B cell (primary cell): Measurements from ENCODE around the gene LIN9. TPM values are rescaled to one million over a fixed set of nuclear protein-coding genes. Genes with fewer than 3 reads are reported as not detected.

Experiments used
- ATAC-seq: fragments of 200-7000 bp; cut with Tn5 transposase; one replicate; pipeline ENCODE4 v1.10.0; 2021; ENCODE audit warnings: low read depth, mild to moderate bottlenecking, moderate number of reproducible peaks, moderate library complexity
- CTCF ChIA-PET: fragments of 350-600 bp; sonication (Branson Sonifier 250); formaldehyde crosslinking; loops from one replicate; lab custom pipeline; 2021; ENCODE audit warnings: antibody characterized with exemption, inconsistent platforms; lab: Charles Lee
- POLR2A ChIA-PET: fragments of 350-600 bp; sonication (Branson Sonifier 250); formaldehyde crosslinking; loops from one replicate; lab custom pipeline; 2021; ENCODE audit warnings: antibody characterized with exemption; lab: Charles Lee
- DNase-seq: peaks from one replicate; pipeline ENCODE4 v3.0.0; 2013
- H2AFZ ChIP-seq: 2 replicates; pipeline ENCODE4 v1.6.1; 2012; ENCODE audit warnings: mild to moderate bottlenecking, low read depth, low read length; ENCODE audit not compliant: insufficient read depth, poor library complexity, severe bottlenecking
- H3K27ac ChIP-seq, 2 donors: 1 replicate in 1 of 2; 2 replicates in 1 of 2; pipeline ENCODE4 v1.5.1; 2012 to 2013; ENCODE audit warnings: low read length in 2 of 2, mild to moderate bottlenecking in 2 of 2, moderate library complexity in 1 of 2
- H3K27me3 ChIP-seq, 4 experiments: fragments of 200-600 bp in 1 of 4; sonication (generic) in 1 of 4; replicated peaks in 1 of 4; 1 replicate in 2 of 4; 2 replicates in 2 of 4; pipeline versions ENCODE4 v1.6.1 to v1.7.0; 2013 to 2016; ENCODE audit warnings: low read length in 3 of 4, mild to moderate bottlenecking in 2 of 4, mixed read lengths in 1 of 4, moderate library complexity in 1 of 4; ENCODE audit not compliant: insufficient read depth in 4 of 4, control insufficient read depth in 3 of 4; ENCODE audit errors: control extremely low read depth in 1 of 4
- H3K36me3 ChIP-seq, 2 experiments: replicated peaks in 1 of 2; 1 replicate in 1 of 2; 2 replicates in 1 of 2; pipeline versions ENCODE4 v1.6.1 to v1.7.1; 2013; ENCODE audit warnings: low read length in 1 of 2; ENCODE audit not compliant: insufficient read depth in 2 of 2, control insufficient read depth in 1 of 2; ENCODE audit errors: control extremely low read depth in 1 of 2, extremely low read depth in 1 of 2
- H3K4me1 ChIP-seq, 2 donors: fragments of 200-600 bp in 1 of 2; sonication (generic) in 1 of 2; 1 replicate in 1 of 2; 2 replicates in 1 of 2; pipeline versions ENCODE4 v1.5.1 to v1.6.1; 2013 to 2017; ENCODE audit warnings: low read length in 2 of 2; ENCODE audit not compliant: control insufficient read depth in 2 of 2, insufficient read depth in 2 of 2
- H3K4me2 ChIP-seq: replicated peaks from 2 replicates; pipeline ENCODE3; 2012; ENCODE audit warnings: mild to moderate bottlenecking, low read depth, low read length; ENCODE audit not compliant: poor library complexity, severe bottlenecking
- H3K4me3 ChIP-seq, 5 experiments: fragments of 200-600 bp in 1 of 5; sonication (generic) in 1 of 5; 1 replicate in 3 of 5; 2 replicates in 2 of 5; pipeline versions ENCODE4 v1.5.1 to v1.7.0; 2011 to 2016; ENCODE audit warnings: low read length in 4 of 5, mild to moderate bottlenecking in 4 of 5, low read depth in 2 of 5, control low read depth in 1 of 5, moderate library complexity in 1 of 5; ENCODE audit not compliant: insufficient read depth in 1 of 5; ENCODE audit errors: control extremely low read depth in 1 of 5, extremely low read depth in 1 of 5
- H3K79me2 ChIP-seq: fragments of 200-600 bp; sonication (generic); one replicate; pipeline ENCODE4 v1.6.0; 2016; ENCODE audit warnings: low read length; ENCODE audit not compliant: control insufficient read depth, insufficient read depth
- H3K9ac ChIP-seq: fragments of 200-600 bp; sonication (generic); 2 replicates; pipeline ENCODE4 v1.6.1; 2017; ENCODE audit warnings: mild to moderate bottlenecking, low read length, moderate library complexity
- H3K9me3 ChIP-seq, 3 donors: one replicate each; pipeline versions ENCODE4 v1.6.1 to v1.7.1; 2013; ENCODE audit warnings: low read length in 2 of 3; ENCODE audit not compliant: control insufficient read depth in 2 of 3, insufficient read depth in 1 of 3; ENCODE audit errors: control extremely low read depth in 1 of 3
- H4K20me1 ChIP-seq: 2 replicates; pipeline ENCODE4 v1.6.0; 2012; ENCODE audit warnings: mild to moderate bottlenecking, low read length; ENCODE audit not compliant: insufficient read depth, control insufficient read depth, poor library complexity, severe bottlenecking
- H3K27ac Mint-ChIP-seq: one replicate; pipeline ENCODE4 v1.8.0; 2021; ENCODE audit warnings: mixed read lengths
- H3K27me3 Mint-ChIP-seq: one replicate; pipeline ENCODE4 v1.8.0; 2021; ENCODE audit warnings: mixed read lengths
- H3K4me1 Mint-ChIP-seq: one replicate; pipeline ENCODE4 v1.8.0; 2021; ENCODE audit warnings: mixed read lengths
- H3K4me3 Mint-ChIP-seq: one replicate; pipeline ENCODE4 v1.8.0; 2021; ENCODE audit warnings: mixed read lengths
- H3K9me3 Mint-ChIP-seq: one replicate; pipeline ENCODE4 v1.8.0; 2022; ENCODE audit warnings: mixed read lengths; ENCODE audit not compliant: insufficient read depth
- CTCF ChIP-seq: fragments of 200-600 bp; IDR thresholded peaks from one replicate; pipeline ENCODE4 v1.8.0; 2022; ENCODE audit warnings: antibody characterized with exemption, mild to moderate bottlenecking
- EZH2 ChIP-seq: IDR thresholded peaks from 2 replicates; pipeline ENCODE4 v1.6.1; 2012; ENCODE audit warnings: borderline replicate concordance, low read depth, mild to moderate bottlenecking, moderate library complexity, low read length; ENCODE audit not compliant: insufficient read depth, poor library complexity, severe bottlenecking
- WGBS: methylation state at CpG from one replicate; pipeline ENCODE4 v1.1.5; 2013; ENCODE audit warnings: missing lambda C conversion rate; ENCODE audit not compliant: insufficient coverage; 5-methylcytosine and 5-hydroxymethylcytosine counted together
- intact Hi-C: fragments of 100-400 bp; cut with micrococcal nuclease; formaldehyde crosslinking; loops from one replicate; pipeline ENCODE4 v1.10.0; 2022
- polyA plus RNA-seq: library from polyadenylated mRNA; depleted of rRNA; stranded (reverse); fragments of >200 nt; gene quantifications from 2 replicates; pipeline ENCODE4 v1.2.3, GENCODE V29; 2012
- total RNA-seq, 2 donors: library from RNA; stranded (reverse); fragments of 120-200 nt in 1 of 2; gene quantifications; 1 replicate in 1 of 2; 2 replicates in 1 of 2; pipeline versions ENCODE4 v1.2.3 to v1.2.4, GENCODE V29; 2013 to 2022

LIN9 gene
- total and polyA plus RNA-seq, 2 donors (not counting 1 experiment from before 2014, with no cell fraction given) = 1.7 to 6.7 TPM

DNA sequence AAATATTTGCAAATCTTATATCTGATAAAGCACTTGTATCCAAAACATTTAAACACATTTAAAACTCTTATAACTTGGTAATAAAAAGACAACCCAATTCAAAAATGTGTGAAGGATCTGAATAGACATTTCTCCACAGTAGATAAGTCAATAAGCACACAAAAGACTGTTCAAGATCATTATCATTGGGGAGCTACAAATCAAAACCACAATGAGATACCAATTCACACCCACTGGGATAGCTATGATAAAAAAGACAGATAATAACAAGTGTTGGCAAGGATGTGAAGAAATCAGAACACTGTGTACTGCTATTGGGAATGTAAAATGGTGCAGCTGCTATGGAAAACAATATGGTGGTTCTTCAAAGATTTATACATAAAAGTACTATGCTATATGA, 5.1 kb upstream of the LIN9 start:
- intact Hi-C loops = no loop called here
- H3K4me3 Mint-ChIP-seq = no peak overlapping the region
- TF ChIP-seq CTCF (no peak), EZH2 (no peak)
- Histone ChIP-seq H3K4me2 (no peak overlapping the region), H3K27me3 (peaks cover 0 to 14% (median 2%) of the 10 kb centered on the region in 4 experiments), H3K9ac (no peak overlapping the region), H3K36me3 (no peaks in the 10 kb centered on the region), H3K79me2 (no peaks in the 10 kb centered on the region), H2AFZ (no peak overlapping the region), H3K27ac (no peak overlapping the region), H3K4me1 (peaks cover 6% of the 10 kb centered on the region in 2 donors), H3K9me3 (no peaks in the 10 kb centered on the region), H3K4me3 (no peak overlapping the region), H4K20me1 (no peaks in the 10 kb centered on the region)
- no peak for ATAC-seq
- no peaks in the 10 kb centered on the region for H3K9me3 Mint-ChIP-seq
- ChIA-PET CTCF (interaction anchor here (1.3 to 2.7 kb wide), 2 partner anchors 19 to 189 kb away, joined by 4 to 6 read pairs; no protein-coding TSS in a partner anchor), POLR2A (no interaction called here)
- DNase-seq = no peak
- H3K4me1 Mint-ChIP-seq = peaks cover 5% of the 10 kb centered on the region
- H3K27me3 Mint-ChIP-seq = peaks cover 8% of the 10 kb centered on the region
- H3K27ac Mint-ChIP-seq = no peak overlapping the region

GRCh38 chr1:226312065-226312464, 3.1 kb upstream of the LIN9 start:
- Mint-ChIP-seq H3K27me3 (peaks cover 5% of the 10 kb centered on the region), H3K4me1 (peaks cover 14% of the 10 kb centered on the region), H3K9me3 (no peaks in the 10 kb centered on the region), H3K4me3 (no peak overlapping the region), H3K27ac (no peak overlapping the region)
- Histone ChIP-seq H3K79me2 (peaks cover 16% of the 10 kb centered on the region), H3K4me1 (peaks cover 12 to 14% of the 10 kb centered on the region in 2 donors), H3K4me3 (no peak overlapping the region), H3K36me3 (no peaks in the 10 kb centered on the region), H2AFZ (no peak overlapping the region), H3K27me3 (peaks cover 0 to 14% (median 2%) of the 10 kb centered on the region in 4 experiments), H4K20me1 (no peaks in the 10 kb centered on the region), H3K9ac (no peak overlapping the region), H3K9me3 (no peaks in the 10 kb centered on the region), H3K4me2 (no peak overlapping the region), H3K27ac (no peak overlapping the region)
- intact Hi-C loops = no loop called here
- POLR2A ChIA-PET = no interaction called here
- no peak for TF ChIP-seq CTCF
- no peak for TF ChIP-seq EZH2
- WGBS = no CpG with 5 or more reads among the region's 2 CpGs
- ATAC-seq (no peak), DNase-seq (no peak)
- CTCF ChIA-PET = interaction anchor here (0.6 to 1.4 kb wide), 2 partner anchors 52 to 247 kb away, joined by 4 read pairs; no protein-coding TSS in a partner anchor
